Neutrophil (primary cell): Measurements from ENCODE around the gene CETP.
A peak's percentile ranks its signal among the peaks of the same experiment; 100 is the strongest.

Source experiments
- H3K27ac ChIP-seq: fragments of 200-600 bp; sonication (generic); 2 replicates; pipeline ENCODE4 v1.5.1; 2016; ENCODE audit warnings: mild to moderate bottlenecking, moderate library complexity
- H3K27me3 ChIP-seq: fragments of 200-600 bp; sonication (generic); 2 replicates; pipeline ENCODE4 v1.6.0; 2016; ENCODE audit warnings: mild to moderate bottlenecking
- H3K36me3 ChIP-seq: fragments of 200-600 bp; sonication (generic); 2 replicates; pipeline ENCODE4 v1.5.1; 2017
- H3K4me1 ChIP-seq, 2 experiments: fragments of 200-600 bp in 1 of 2; sonication (generic) in 1 of 2; 1 replicate in 1 of 2; 2 replicates in 1 of 2; pipeline versions ENCODE4 v1.5.1 to v1.6.1; 2013 to 2016; ENCODE audit warnings: low read depth in 1 of 2, low read length in 1 of 2, mild to moderate bottlenecking in 1 of 2, moderate library complexity in 1 of 2; ENCODE audit not compliant: control insufficient read depth in 1 of 2, insufficient read depth in 1 of 2
- H3K4me3 ChIP-seq, 2 experiments: fragments of 200-600 bp in 1 of 2; sonication (generic) in 1 of 2; 1 replicate in 1 of 2; 2 replicates in 1 of 2; pipeline ENCODE4 v1.5.1; 2013 to 2016; ENCODE audit warnings: low read depth in 1 of 2, low read length in 1 of 2, mild to moderate bottlenecking in 1 of 2, moderate library complexity in 1 of 2
- H3K9me3 ChIP-seq: fragments of 200-600 bp; sonication (generic); 2 replicates; pipeline ENCODE4 v1.5.1; 2016
- TF ChIP-seq, protein P1 (sequence below): fragments of 200-600 bp; sonication (generic); IDR thresholded peaks from 2 replicates; pipeline ENCODE4 v1.5.1; 2016; ENCODE audit warnings: antibody characterized with exemption

Gene CETP

DNA sequence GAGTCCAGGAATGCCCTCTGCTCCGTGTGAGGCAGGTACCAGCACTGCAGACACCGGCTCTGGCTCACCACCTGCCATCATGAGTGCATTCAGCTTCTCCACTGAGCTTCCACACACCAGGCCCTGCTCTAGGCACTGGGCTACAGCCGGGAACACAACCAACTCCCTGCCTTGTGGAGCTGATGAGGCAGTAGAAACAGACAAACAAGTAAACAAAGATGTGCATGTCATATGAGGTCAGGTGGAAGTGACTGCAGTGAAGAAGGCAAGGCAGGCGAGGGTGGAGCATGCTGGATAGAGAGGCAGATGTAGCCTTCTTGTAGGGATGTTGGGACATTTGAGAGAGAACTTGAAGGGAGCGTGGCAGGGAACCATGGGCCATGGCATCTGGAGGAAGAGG is 32.6 kb downstream of the CETP start:
- Histone ChIP-seq H3K27me3 (no peaks in the 10 kb centered on the region), H3K9me3 (no peaks in the 10 kb centered on the region), H3K4me3 (no peak overlapping the region), H3K36me3 (no peaks in the 10 kb centered on the region), H3K4me1 (peaks cover 21 to 47% of the 10 kb centered on the region in 2 experiments), H3K27ac (peak overlapping the region; percentile 43)
- TF ChIP-seq, protein P1, sequence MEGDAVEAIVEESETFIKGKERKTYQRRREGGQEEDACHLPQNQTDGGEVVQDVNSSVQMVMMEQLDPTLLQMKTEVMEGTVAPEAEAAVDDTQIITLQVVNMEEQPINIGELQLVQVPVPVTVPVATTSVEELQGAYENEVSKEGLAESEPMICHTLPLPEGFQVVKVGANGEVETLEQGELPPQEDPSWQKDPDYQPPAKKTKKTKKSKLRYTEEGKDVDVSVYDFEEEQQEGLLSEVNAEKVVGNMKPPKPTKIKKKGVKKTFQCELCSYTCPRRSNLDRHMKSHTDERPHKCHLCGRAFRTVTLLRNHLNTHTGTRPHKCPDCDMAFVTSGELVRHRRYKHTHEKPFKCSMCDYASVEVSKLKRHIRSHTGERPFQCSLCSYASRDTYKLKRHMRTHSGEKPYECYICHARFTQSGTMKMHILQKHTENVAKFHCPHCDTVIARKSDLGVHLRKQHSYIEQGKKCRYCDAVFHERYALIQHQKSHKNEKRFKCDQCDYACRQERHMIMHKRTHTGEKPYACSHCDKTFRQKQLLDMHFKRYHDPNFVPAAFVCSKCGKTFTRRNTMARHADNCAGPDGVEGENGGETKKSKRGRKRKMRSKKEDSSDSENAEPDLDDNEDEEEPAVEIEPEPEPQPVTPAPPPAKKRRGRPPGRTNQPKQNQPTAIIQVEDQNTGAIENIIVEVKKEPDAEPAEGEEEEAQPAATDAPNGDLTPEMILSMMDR: no peak

DNA sequence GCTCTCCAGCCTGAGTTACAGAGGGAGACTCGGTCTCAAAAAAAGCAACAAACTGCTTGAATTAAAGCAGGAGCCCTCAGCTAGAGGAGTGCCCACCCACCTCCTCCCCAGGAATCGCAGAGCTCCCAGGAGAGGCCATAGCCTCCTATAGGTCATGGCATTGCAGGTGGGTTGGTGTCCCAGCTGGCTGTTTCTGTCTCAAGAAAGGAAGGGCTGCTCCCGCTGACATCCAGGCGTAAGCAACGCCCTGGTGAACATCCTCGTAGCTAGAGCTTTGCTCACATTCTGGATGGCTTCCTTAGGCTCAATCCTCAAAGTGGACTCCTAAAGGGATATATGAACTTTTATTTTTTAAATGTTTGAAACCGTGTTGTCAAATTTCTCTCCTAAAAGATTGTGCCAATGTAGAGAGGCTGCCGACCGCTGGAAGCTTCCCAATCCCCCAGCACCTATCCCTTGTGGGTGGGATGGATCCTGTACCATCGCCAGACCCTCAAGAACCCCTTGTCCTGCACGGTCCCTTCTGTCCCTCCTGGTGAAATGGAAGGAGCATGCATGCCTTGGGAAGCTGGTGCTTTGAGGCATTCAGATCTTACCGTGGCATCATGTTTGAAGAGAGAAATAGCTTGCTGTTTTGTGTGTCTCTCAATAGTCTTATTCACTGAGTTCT is 33.5 kb downstream of the CETP start:
- H3K27me3 ChIP-seq: no peaks in the 10 kb centered on the region
- peaks cover 14 to 42% of the 10 kb centered on the region in 2 experiments for H3K4me1 ChIP-seq
- H3K9me3 ChIP-seq: no peaks in the 10 kb centered on the region
- TF ChIP-seq, protein P1: no peak
- no peaks in the 10 kb centered on the region for H3K36me3 ChIP-seq
- no peak overlapping the region for H3K4me3 ChIP-seq
- no peak overlapping the region for H3K27ac ChIP-seq

DNA sequence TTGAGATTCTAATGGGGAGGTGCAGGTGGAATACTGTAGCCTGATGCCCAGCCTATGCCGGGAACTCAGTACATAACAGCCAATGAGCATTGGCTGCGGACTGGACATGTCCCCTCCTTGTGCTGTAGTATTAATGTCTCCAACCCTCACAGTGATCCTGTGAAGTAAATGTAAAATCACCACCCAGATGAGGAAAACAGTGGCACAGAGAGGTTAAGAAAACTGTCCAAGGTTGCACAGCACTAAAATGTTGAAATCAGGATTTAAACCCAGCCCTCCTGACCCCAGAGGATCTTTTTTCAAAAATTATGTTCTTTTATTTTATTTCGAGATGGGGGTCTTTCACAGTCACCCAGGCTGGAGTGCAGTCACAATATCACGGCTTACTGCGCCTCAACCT is 35.5 kb downstream of the CETP start:
- Histone ChIP-seq H3K27ac (no peak overlapping the region), H3K27me3 (no peaks in the 10 kb centered on the region), H3K36me3 (no peaks in the 10 kb centered on the region), H3K4me1 (peaks cover 4 to 31% of the 10 kb centered on the region in 2 experiments), H3K9me3 (no peaks in the 10 kb centered on the region), H3K4me3 (no peak overlapping the region)
- TF ChIP-seq, protein P1: no peak

DNA sequence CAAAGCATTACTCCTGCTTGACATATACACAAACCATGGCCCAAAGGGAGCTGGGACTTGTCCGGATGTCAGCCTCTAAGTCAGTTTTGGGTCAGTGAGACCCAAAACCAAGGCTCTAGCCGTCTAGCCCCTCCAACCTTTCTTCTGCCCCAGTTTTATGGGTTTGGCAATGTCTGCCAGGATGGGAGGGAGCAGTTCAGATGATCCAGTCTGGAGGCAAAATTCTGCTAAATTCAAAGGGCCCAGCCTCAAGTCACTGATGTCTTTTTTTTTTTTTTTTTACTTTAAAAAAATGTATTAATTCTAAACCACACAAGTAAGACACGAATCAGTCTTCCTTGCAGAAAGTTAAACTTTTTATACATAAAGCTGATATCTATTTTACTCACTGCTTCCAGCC is 36.2 kb downstream of the CETP start:
- no peaks in the 10 kb centered on the region for H3K27me3 ChIP-seq
- no peak overlapping the region for H3K27ac ChIP-seq
- no peak overlapping the region for H3K4me3 ChIP-seq
- TF ChIP-seq, protein P1: no peak
- H3K9me3 ChIP-seq: no peaks in the 10 kb centered on the region
- no peaks in the 10 kb centered on the region for H3K36me3 ChIP-seq
- H3K4me1 ChIP-seq: peaks cover 4 to 25% of the 10 kb centered on the region in 2 experiments

DNA sequence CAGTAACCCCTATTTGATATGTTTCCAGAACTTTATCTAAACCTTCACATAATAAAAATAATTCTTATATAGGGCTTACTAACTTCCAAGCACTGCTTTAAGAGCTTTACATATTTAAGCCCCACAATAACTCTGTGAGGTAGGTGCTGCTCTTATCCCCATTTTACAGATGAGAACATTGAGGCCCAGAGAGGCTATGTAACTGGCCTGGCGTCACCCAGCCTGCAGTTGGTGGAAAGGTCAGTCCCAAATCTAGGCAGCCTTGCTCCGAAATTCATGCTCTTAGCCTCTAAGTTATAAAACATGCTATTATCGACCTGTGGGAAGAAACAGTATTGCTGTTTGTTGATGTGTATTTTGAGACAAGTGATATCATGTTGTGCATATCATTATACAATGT is 36.6 kb downstream of the CETP start:
- Histone ChIP-seq H3K36me3 (peaks cover 3% of the 10 kb centered on the region), H3K4me3 (no peak overlapping the region), H3K9me3 (no peaks in the 10 kb centered on the region), H3K4me1 (peaks cover 4 to 23% of the 10 kb centered on the region in 2 experiments), H3K27ac (no peak overlapping the region), H3K27me3 (no peaks in the 10 kb centered on the region)
- TF ChIP-seq, protein P1: no peak
